Measurements from ENCODE around the gene TEPSIN.

GRCh38 chr17:81219476-81220180, 19.2 kb downstream of the TEPSIN start:
- no peak for TF ChIP-seq CTCF (IDR thresholded peaks at IDR 0.05)
- TF ChIP-seq POLR2A (IDR thresholded peaks at IDR 0.05): no peak

Data from heart left ventricle (tissue), 13 donors.